Upper lobe of left lung (tissue), 4 donors: Measurements from ENCODE around the gene ZNF74.

Experiments used
- POLR2A ChIP-seq, 4 donors: fragments of 450-650 bp; IDR thresholded peaks; one replicate each; pipeline ENCODE4 v1.5.1; 2016 to 2017; ENCODE audit warnings: antibody characterized with exemption in 4 of 4, mild to moderate bottlenecking in 2 of 4
- TF ChIP-seq, protein P1 (sequence below), 6 experiments: fragments of 450-650 bp in 4 of 6; fragments of 200-600 bp in 2 of 6; sonication (generic) in 2 of 6; IDR thresholded peaks; one replicate each; pipeline ENCODE4 v1.5.1; 2016 to 2019; ENCODE audit warnings: antibody characterized with exemption in 6 of 6

DNA sequence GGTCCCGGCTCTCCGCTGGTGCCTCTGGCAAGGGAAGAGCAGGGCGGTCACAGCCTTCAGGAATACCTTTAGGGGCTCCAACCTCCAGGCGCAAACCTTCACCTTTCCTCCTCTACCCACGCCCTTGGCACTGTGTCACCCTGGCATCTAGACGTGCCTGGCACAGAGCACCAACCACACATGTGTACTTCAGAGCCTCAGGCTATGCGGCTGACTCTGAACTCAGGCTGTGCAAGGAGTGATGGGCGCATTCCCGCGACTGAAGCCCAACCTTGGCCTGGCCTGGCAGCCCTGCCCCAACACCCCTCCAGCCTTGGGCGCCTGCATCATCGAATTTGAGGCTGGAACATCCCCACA lies 32.3 kb downstream of the ZNF74 start:
- TF ChIP-seq POLR2A (IDR thresholded peaks at IDR 0.05) = no peak
- TF ChIP-seq, protein P1, sequence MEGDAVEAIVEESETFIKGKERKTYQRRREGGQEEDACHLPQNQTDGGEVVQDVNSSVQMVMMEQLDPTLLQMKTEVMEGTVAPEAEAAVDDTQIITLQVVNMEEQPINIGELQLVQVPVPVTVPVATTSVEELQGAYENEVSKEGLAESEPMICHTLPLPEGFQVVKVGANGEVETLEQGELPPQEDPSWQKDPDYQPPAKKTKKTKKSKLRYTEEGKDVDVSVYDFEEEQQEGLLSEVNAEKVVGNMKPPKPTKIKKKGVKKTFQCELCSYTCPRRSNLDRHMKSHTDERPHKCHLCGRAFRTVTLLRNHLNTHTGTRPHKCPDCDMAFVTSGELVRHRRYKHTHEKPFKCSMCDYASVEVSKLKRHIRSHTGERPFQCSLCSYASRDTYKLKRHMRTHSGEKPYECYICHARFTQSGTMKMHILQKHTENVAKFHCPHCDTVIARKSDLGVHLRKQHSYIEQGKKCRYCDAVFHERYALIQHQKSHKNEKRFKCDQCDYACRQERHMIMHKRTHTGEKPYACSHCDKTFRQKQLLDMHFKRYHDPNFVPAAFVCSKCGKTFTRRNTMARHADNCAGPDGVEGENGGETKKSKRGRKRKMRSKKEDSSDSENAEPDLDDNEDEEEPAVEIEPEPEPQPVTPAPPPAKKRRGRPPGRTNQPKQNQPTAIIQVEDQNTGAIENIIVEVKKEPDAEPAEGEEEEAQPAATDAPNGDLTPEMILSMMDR (IDR thresholded peaks at IDR 0.05) = no peak
